ENCODE data around the gene SENP1.

DNA sequence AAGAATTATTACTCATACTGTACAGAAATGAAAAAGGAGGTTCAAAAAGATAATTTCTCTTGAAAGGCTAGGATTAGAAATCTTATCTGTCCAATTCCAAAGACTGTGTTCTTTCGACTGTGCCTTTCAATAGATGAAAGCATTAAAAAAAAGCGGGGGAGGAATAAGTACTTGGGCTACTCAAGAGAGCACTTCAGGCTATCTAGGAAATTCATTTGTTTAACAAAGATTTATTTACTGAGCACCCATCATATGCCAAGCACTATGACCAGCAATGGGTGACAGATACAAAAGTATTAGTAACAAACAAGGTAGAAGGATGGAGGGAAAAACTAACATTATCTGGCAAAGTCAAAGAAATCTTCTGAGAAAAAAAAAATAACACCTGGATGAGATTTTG is 37.4 kb downstream of the SENP1 start:
- TF ChIP-seq, protein P1, sequence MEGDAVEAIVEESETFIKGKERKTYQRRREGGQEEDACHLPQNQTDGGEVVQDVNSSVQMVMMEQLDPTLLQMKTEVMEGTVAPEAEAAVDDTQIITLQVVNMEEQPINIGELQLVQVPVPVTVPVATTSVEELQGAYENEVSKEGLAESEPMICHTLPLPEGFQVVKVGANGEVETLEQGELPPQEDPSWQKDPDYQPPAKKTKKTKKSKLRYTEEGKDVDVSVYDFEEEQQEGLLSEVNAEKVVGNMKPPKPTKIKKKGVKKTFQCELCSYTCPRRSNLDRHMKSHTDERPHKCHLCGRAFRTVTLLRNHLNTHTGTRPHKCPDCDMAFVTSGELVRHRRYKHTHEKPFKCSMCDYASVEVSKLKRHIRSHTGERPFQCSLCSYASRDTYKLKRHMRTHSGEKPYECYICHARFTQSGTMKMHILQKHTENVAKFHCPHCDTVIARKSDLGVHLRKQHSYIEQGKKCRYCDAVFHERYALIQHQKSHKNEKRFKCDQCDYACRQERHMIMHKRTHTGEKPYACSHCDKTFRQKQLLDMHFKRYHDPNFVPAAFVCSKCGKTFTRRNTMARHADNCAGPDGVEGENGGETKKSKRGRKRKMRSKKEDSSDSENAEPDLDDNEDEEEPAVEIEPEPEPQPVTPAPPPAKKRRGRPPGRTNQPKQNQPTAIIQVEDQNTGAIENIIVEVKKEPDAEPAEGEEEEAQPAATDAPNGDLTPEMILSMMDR (IDR thresholded peaks at IDR 0.05) = no peak
- TF ChIP-seq POLR2A (IDR thresholded peaks at IDR 0.05) = no peak
